Measurements from ENCODE around the gene FAM193B. TPM values are rescaled to one million over a fixed set of nuclear protein-coding genes. Genes with fewer than 3 reads are reported as not detected.

The FAM193B gene
- total RNA-seq, 4 donors from 2014 or later, result 57.0 to 128 (median 69.7) TPM

GRCh38 chr5:177592010-177592834, 37.9 kb upstream of the FAM193B start, which contains the start of gene TMED9:
Gene TMED9, plus strand, starts transcription at chr5:177592203. Its CDS starts 12 bp downstream, at chr5:177592215.
- intact Hi-C loops (cut with DNase I; ENCODE audit: low total_unique reads), result no loop called here
- peak in 1 of 2 donors; percentile 52 for TF ChIP-seq POLR2A (IDR thresholded peaks at IDR 0.05)
- TF ChIP-seq CTCF (IDR thresholded peaks at IDR 0.05), result no peak
- H3K4me3 ChIP-seq (ENCODE audit: low read depth, poor library complexity, severe bottlenecking), result peak within 1 kb of the TSS; percentile 87
- 0 to 1% methylated on average over 40 to 55 of the region's 71 CpGs for WGBS, 2 donors
- DNase-seq (ENCODE audit: low spot score in 2 of 2), result peak; percentile 70 to 96

GRCh38 chr5:177591690-177592009, 37.3 kb upstream of the FAM193B start:
- no peak for DNase-seq (ENCODE audit: low spot score in 2 of 2)
- H3K4me3 ChIP-seq (ENCODE audit: low read depth, poor library complexity, severe bottlenecking), result peak overlapping the region; percentile 87
- WGBS, 2 donors, result 14% methylated on average over 8 of the region's 8 CpGs
- intact Hi-C loops (cut with DNase I; ENCODE audit: low total_unique reads), result no loop called here
- TF ChIP-seq POLR2A (IDR thresholded peaks at IDR 0.05) (no peak), CTCF (IDR thresholded peaks at IDR 0.05) (no peak)

GRCh38 chr5:177590406-177590805, 36.0 kb upstream of the FAM193B start:
- H3K4me3 ChIP-seq (ENCODE audit: low read depth, poor library complexity, severe bottlenecking), result no peak overlapping the region
- DNase-seq (ENCODE audit: low spot score in 2 of 2), result no peak
- 79 to 85% methylated on average over 1 of the region's 1 CpG for WGBS, 2 donors
- TF ChIP-seq CTCF (IDR thresholded peaks at IDR 0.05) (no peak), POLR2A (IDR thresholded peaks at IDR 0.05) (no peak)
- intact Hi-C loops (cut with DNase I; ENCODE audit: low total_unique reads), result no loop called here

GRCh38 chr5:177588413-177588909, 34.1 kb upstream of the FAM193B start:
- TF ChIP-seq CTCF (IDR thresholded peaks at IDR 0.05) (no peak), POLR2A (IDR thresholded peaks at IDR 0.05) (no peak)
- DNase-seq (ENCODE audit: low spot score in 2 of 2), result no peak
- WGBS, 2 donors, result 48% methylated on average over 13 of the region's 13 CpGs
- intact Hi-C loops (cut with DNase I; ENCODE audit: low total_unique reads), result no loop called here
- no peak overlapping the region for H3K4me3 ChIP-seq (ENCODE audit: low read depth, poor library complexity, severe bottlenecking)

GRCh38 chr5:177578316-177578715, 24.0 kb upstream of the FAM193B start:
- TF ChIP-seq POLR2A (IDR thresholded peaks at IDR 0.05), result no peak
- no peak for TF ChIP-seq CTCF (IDR thresholded peaks at IDR 0.05)
- intact Hi-C loops (cut with DNase I; ENCODE audit: low total_unique reads), result no loop called here
- H3K4me3 ChIP-seq (ENCODE audit: low read depth, poor library complexity, severe bottlenecking), result no peak overlapping the region
- no peak for DNase-seq (ENCODE audit: low spot score in 2 of 2)
- WGBS, 2 donors, result 85 to 87% methylated on average over 8 of the region's 8 CpGs

Data from lower leg skin (tissue), 4 donors.